Fibroblast of villous mesenchyme (primary cell): ENCODE results near the gene SPTBN4. TPM values are rescaled to one million over a fixed set of nuclear protein-coding genes. Genes with fewer than 3 reads are reported as not detected.

Source experiments
- DNase-seq: peaks from one replicate; pipeline ENCODE4 v3.0.0-alpha.2; 2010; ENCODE audit warnings: low read depth
- H3K4me3 ChIP-seq: 2 replicates; pipeline ENCODE4 v1.5.1; 2011; ENCODE audit warnings: low read depth, mild to moderate bottlenecking, low read length
- CTCF ChIP-seq: IDR thresholded peaks from 2 replicates; pipeline ENCODE4 v1.5.1; 2012; ENCODE audit warnings: low read depth, mild to moderate bottlenecking, low read length; ENCODE audit not compliant: insufficient read depth
- total RNA-seq: library from RNA; depleted of rRNA; stranded (reverse); fragments of >200 nt; gene quantifications from 2 replicates; pipeline ENCODE4 v1.2.3, GENCODE V29; 2012

The SPTBN4 gene
- total RNA-seq, 1 donor = 1.3 TPM

DNA sequence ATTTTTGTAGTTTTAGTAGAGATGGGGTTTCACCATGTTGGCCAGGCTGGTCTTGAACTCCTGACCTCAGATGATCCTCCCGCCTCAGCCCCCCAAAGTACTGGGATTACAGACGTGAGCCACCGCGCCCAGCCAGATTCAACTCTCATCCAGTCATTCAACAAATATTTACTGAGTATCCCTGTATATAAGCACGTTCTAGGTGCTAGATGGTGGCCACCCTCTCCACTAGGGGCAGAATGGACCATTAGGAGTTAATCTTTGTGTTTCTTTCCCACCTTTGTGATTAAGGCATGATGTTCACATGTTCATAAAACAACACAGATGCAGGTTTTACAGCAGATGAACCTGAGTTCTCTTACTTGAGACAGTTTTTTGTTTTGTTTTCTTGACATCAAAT, 117.2 kb downstream of the SPTBN4 start:
- TF ChIP-seq CTCF = peak; percentile 26
- no peak overlapping the region for H3K4me3 ChIP-seq
- no peak for DNase-seq

DNA sequence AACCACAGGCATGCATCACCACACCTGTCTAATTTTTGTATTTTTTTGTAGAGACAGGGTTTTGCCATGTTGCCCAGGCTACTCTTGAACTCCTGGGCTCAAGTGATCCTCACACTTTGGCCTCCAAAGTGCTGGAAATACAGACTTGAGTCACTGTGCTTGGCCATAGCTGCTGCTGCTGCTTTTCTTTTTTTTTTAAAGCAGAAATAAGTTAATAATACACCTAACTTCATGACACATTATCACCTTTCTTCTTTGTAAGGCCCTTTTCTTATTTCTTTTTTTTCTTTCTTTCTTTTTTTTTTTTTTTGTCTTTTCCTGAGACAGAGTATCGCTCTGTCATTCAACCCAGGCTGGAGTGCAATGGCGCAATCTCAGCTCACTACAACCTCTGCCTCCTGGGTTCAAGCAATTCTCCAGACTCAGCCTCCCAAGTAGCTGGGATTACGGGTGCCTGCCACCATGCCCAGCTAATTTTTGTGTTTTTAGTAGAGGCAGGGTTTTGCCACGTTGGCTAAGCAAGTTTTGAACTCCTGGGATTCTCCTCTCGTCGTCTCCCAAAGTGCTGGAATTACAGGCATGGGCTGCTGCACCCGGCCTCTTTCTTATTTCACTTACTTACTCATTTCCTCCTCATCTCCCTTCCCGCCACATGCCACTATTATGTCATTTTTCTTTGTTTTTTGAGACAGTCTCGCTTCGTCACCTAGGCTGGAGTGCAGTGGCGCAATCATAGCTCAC, 118.6 kb downstream of the SPTBN4 start:
- H3K4me3 ChIP-seq = no peak overlapping the region
- DNase-seq = peak; percentile 48
- no peak for TF ChIP-seq CTCF

DNA sequence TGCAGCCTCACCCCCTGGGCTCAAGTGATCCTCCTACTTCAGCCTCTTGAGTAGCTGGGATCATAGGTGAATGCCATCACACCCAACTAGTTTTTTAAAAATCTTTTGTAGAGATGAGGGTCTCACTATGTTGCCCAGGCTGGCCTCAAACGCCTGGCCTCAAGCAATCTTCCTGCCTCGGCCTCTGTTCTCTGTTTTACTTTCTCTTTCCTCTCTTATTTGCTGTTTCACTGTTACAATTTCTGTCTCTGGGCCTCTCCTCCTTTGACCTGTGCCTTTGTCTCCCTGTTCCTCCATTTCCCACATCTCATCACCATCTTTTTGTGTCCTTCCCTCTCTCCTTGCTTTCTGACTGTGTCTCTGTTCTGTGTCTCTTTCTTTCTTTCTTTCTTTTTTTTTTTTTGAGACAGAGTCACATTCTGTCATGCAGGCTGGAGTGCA, 119.2 kb downstream of the SPTBN4 start:
- no peak for TF ChIP-seq CTCF
- no peak for DNase-seq
- H3K4me3 ChIP-seq = no peak overlapping the region

- DNase-seq = no peak
- H3K4me3 ChIP-seq = no peak overlapping the region
- TF ChIP-seq CTCF = no peak
Observed at GRCh38 chr19:40586611-40587010, 119.8 kb downstream of the SPTBN4 start.

DNA sequence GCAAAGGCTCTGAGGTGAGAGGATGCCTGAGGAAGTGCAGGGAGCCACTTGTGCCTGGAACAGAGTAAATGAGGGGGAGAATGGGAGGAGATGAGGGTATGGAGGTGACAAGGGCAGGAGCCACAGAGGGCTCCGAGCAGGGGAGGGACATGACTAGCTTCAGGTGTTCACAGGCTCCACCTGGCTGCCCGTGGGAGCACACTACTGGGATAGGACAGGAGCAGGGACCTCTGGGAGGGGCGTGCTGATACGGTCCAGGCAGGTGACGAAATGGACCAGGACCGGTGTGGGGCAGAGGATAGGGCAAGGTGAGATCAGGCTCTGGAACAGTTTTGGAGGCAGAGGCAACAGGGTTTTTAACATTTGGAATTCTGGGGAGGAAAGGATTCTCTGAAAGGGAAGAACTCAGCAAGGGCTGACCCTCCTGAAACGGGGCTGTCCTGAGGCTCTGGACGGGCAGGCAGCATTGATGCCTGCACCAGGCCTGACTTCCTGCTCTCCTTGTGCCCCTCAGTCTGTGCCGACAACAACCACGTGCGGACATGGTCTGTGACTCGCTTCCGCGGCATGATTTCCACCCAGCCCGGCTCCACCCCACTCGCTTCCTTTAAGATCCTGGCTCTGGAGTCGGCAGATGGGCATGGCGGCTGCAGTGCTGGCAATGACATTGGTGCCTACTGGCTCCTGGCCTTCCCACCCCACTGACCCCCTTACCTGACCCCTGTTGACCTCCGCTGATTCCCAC, 121.5 kb downstream of the SPTBN4 start:
- no peak overlapping the region for H3K4me3 ChIP-seq
- DNase-seq = no peak
- TF ChIP-seq CTCF = no peak

- H3K4me3 ChIP-seq = no peak overlapping the region
- TF ChIP-seq CTCF = no peak
- no peak for DNase-seq
Observed at GRCh38 chr19:40588926-40589569, 122.2 kb downstream of the SPTBN4 start.
